PFSK-1 (cell line): Measurements from ENCODE around the gene POLR3GL.
A peak's percentile ranks its signal among the peaks of the same experiment; 100 is the strongest.

Experiments used
- FOXP2 ChIP-seq: optimal IDR thresholded peaks from 2 replicates; pipeline ENCODE3; 2011; ENCODE audit warnings: borderline replicate concordance, control low read depth, inconsistent platforms; ENCODE audit not compliant: insufficient read depth; ENCODE audit errors: extremely low read length, extremely low read depth
- POLR2AphosphoS5 ChIP-seq: IDR thresholded peaks from 2 replicates; pipeline ENCODE4 v1.6.1; 2012; ENCODE audit warnings: low read depth, mild to moderate bottlenecking, control low read depth, low read length, moderate library complexity
- SIN3A ChIP-seq: IDR thresholded peaks from 2 replicates; pipeline ENCODE4 v1.6.1; 2012; ENCODE audit warnings: mild to moderate bottlenecking, low read length, moderate library complexity, borderline replicate concordance; ENCODE audit not compliant: insufficient read depth
- TAF1 ChIP-seq: IDR thresholded peaks from 2 replicates; pipeline ENCODE4 v1.6.1; 2012; ENCODE audit warnings: low read length, control low read depth, borderline replicate concordance; ENCODE audit not compliant: insufficient read depth
- TF ChIP-seq, protein P1 (sequence below), 2 experiments: IDR thresholded peaks; 2 replicates each; pipeline versions ENCODE4 v1.6.1 to v1.8.0; 2011 to 2012; ENCODE audit warnings: low read depth in 2 of 2, low read length in 2 of 2, control low read depth in 1 of 2, inconsistent platforms in 1 of 2, mild to moderate bottlenecking in 1 of 2, moderate library complexity in 1 of 2; ENCODE audit not compliant: insufficient read depth in 1 of 2

POLR3GL gene

DNA sequence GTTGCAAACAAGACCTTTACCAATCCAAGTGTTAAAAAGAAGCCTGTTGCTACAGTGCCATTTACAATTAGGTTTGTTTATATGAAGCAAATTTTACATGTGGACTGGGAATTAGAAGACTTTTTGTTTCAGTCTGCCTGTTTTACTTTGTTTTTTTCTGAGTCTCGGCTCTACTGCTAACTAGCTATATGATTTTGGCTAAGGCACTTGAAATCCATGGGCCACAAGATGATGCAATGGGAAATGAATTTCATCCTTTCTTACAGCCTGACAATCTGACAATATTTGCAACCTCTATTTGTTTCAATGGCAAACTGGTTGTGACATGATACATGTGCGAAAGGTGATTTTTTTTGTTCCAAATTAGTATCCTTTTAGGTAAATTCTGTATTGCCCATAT is 42.2 kb upstream of the POLR3GL start:
- TF ChIP-seq POLR2AphosphoS5 (no peak), FOXP2 (no peak), SIN3A (no peak), TAF1 (no peak)
- TF ChIP-seq, protein P1, sequence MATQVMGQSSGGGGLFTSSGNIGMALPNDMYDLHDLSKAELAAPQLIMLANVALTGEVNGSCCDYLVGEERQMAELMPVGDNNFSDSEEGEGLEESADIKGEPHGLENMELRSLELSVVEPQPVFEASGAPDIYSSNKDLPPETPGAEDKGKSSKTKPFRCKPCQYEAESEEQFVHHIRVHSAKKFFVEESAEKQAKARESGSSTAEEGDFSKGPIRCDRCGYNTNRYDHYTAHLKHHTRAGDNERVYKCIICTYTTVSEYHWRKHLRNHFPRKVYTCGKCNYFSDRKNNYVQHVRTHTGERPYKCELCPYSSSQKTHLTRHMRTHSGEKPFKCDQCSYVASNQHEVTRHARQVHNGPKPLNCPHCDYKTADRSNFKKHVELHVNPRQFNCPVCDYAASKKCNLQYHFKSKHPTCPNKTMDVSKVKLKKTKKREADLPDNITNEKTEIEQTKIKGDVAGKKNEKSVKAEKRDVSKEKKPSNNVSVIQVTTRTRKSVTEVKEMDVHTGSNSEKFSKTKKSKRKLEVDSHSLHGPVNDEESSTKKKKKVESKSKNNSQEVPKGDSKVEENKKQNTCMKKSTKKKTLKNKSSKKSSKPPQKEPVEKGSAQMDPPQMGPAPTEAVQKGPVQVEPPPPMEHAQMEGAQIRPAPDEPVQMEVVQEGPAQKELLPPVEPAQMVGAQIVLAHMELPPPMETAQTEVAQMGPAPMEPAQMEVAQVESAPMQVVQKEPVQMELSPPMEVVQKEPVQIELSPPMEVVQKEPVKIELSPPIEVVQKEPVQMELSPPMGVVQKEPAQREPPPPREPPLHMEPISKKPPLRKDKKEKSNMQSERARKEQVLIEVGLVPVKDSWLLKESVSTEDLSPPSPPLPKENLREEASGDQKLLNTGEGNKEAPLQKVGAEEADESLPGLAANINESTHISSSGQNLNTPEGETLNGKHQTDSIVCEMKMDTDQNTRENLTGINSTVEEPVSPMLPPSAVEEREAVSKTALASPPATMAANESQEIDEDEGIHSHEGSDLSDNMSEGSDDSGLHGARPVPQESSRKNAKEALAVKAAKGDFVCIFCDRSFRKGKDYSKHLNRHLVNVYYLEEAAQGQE (IDR thresholded peaks at IDR 0.05; ENCODE audit: insufficient read depth in 1 of 2, low read depth in 2 of 2, low read length in 2 of 2), result no peak

DNA sequence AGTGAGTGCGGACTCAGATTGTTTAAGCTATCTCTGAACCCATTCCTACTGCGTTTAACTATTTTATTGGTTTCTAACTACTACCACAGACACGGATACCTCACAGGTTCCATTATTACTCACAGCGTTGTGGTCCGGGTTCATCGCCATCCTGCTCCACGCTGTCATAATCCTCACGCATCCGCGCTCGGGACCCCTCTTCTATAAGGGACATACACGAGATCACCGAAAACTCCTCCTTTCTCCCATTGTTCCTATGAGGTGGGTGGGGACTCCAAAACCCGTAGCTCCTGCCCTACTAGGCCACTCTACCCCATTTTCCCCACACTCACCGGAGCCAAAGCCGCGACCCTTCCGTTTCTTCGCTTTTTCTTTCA is 37.8 kb upstream of the POLR3GL start:
- no peak for TF ChIP-seq POLR2AphosphoS5
- TF ChIP-seq, protein P1 (IDR thresholded peaks at IDR 0.05; ENCODE audit: insufficient read depth in 1 of 2, low read depth in 2 of 2, low read length in 2 of 2), result no peak
- no peak for TF ChIP-seq FOXP2
- no peak for TF ChIP-seq TAF1

DNA sequence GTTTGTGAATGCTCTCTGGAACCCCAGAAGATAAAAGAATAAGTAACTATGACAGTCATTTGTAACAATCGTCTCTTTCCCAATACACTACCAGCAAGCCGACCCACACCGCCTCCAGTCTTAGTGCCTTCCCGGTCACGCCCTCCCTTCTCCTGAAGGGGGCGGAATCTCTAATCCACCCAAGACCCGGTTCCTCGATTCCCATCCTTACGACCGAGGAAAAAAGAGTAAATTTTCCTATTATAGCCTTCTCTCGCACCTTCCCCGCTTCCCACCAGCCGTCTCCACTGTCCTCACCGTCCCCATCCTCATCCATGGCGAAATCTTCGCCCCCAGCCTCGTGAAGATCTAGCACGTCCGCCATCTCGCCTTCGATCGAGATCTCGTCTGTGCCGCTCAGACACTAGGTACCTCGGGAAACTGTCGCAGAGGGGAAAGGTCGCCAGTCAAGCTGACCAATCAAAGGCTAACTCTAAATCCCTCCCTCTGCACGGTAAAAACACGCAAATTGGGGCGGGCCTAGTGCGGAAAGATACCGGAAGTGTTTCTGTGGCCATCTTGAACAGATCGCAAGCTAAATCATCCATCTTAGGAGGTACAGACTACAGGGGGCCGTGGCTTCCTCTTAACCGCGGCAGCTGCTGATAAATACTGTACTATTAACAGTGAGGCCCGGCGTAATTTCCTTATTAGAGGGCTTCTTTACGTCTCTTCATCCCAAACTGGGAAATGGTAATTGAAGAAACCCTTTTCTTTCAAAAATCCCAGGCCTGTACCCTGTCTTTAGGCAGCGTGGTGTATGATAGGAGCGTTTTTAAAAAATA is 37.2 kb upstream of the POLR3GL start, which contains the start of gene RBM8A:
Gene RBM8A (minus strand): TSS at position 422 of the 824 bp plus-strand sequence. CDS start 58 bp downstream, at position 364.
- peak; percentile 10; the same call in 1 of the 2 replicates for TF ChIP-seq SIN3A
- peak; percentile 42 for TF ChIP-seq FOXP2
- TF ChIP-seq, protein P1 (IDR thresholded peaks at IDR 0.05; ENCODE audit: insufficient read depth in 1 of 2, low read depth in 2 of 2, low read length in 2 of 2), result peak in 1 of 2 experiments; percentile 55; a peak in 1 of 4 replicates
- peak; percentile 96 for TF ChIP-seq POLR2AphosphoS5
- TF ChIP-seq TAF1, result peak; percentile 81; the same call in 1 of the 2 replicates

DNA sequence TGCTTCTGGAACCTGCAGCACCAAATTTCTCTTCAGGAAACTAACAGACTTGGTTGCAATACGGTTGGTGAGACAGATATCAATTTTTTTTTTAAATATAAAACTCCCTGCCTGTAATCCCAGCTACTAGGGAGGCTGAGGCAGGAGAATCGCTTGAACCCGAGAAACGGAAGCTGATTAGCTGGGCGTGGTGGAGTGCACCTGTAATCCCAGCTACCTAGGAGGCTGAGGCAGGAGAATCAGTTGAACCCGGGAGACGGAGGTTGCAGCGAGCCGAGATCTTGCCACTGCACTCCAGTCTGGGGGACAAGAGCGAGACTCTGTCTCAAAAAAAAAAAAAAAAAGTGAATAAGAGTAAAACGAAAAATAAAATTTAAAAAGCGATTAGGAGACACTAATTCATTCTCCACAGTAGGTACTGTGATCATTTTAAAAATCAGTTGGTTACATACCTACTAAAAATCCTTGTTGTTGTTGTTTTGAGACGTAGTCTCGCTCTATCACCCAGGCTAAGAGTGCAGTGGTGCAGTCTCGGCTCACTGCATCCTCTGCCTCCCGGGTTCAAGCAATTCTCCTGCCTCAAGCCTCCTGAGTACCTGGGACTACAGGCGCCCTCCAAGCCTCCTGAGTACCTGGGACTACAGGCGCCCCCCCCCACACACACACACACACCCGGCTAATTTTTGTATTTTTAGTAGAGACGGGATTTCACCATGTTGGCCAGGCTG is 36.4 kb upstream of the POLR3GL start:
- TF ChIP-seq, protein P1 (IDR thresholded peaks at IDR 0.05; ENCODE audit: insufficient read depth in 1 of 2, low read depth in 2 of 2, low read length in 2 of 2), result no peak
- TF ChIP-seq SIN3A (no peak), FOXP2 (no peak), TAF1 (no peak), POLR2AphosphoS5 (no peak)
